ENCODE measurements around the gene HIVEP2. TPM values are rescaled to one million over a fixed set of nuclear protein-coding genes. Genes with fewer than 3 reads are reported as not detected.

The HIVEP2 gene
- total RNA-seq, 1 donor from 2014 or later, result 28.6 TPM

Other genes with a start within 250 kb of the HIVEP2 start
- 32.3 TPM for gene AIG1, start 115.7 kb upstream of the HIVEP2 start, total RNA-seq

Measured in tongue (tissue), 1 donor.